Measurements from ENCODE around the gene RIPPLY2.
"Not testable (repeated sequence)": the region's sequence is repeated elsewhere in the genome, so short reads cannot be mapped to it uniquely, and the experiment has no call there.

RIPPLY2 gene, protein sequence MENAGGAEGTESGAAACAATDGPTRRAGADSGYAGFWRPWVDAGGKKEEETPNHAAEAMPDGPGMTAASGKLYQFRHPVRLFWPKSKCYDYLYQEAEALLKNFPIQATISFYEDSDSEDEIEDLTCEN

DNA sequence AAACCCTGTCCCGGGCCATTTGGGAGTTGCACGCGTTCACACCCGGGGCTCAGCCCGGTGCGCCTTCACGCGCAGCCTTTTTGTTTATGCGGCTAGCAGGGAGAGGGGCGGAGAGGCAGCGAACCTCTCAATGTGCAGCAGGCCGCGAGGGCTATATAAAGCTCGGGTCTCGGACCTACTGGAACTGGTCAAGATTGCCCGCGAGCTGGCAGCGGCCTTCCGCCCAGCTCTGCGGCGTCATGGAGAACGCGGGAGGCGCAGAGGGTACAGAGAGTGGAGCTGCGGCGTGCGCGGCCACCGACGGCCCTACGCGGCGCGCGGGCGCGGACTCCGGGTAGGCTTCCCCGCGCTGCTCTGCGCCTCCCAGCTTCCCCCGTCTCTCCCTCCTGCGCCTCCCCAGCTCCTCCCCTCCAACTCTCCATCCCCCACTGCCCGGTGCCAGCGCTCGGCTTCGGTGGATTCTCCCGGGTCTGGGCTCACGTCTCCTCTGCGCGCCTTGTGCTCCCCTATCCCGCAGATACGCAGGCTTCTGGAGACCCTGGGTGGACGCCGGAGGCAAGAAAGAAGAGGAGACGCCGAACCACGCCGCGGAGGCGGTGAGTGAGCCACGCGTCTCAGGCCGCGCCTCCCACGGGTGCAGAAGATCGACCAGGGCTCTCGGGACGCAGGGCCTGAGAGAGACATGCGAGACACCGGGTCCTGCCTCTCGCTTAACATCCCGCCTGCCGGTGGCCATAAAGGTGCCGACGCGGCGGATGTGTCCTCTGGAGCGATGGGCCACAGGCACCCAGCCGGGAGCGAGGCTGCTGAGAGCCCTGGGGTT lies at the start of gene RIPPLY2:
Gene RIPPLY2, plus strand, starts transcription at position 183 of the 823 bp plus-strand sequence. Its CDS starts 57 bp downstream, at position 240.
- peak in 1 of 2 donors; percentile 20 for DNase-seq

DNA sequence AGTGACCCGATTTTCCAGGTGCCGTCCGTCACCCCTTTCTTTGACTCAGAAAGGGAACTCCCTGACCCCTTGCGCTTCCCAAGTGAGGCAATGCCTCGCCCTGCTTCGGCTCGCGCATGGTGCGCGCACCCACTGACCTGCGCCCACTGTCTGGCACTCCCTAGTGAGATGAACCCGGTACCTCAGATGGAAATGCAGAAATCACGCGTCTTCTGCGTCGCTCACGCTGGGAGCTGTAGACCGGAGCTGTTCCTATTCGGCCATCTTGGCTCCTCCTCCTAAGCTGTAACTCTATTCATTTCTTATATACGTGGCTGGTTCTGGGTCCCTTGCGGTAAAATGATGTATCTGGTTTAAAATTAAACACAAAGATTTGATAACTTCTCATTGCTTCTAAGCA lies 49.7 kb upstream of the RIPPLY2 start:
- DNase-seq, result not testable (repeated sequence)

DNA sequence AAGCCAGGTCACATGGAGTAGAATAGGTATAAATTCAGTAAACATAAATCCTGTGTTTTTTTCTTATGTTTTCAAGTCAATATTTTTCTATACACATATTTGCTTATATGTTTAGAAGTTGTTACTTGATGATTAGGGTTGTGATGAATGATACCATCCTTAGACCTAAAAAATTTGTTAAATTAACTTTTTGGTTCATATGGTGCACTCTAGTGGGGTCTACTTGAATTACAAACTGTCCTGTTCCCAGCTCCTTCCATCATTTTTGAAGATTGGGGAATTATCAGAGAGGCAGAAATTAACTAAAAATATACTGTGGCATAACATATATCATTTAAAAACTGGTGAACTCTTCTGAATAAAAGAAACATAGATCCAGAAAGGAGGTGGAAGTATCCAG lies 48.3 kb upstream of the RIPPLY2 start:
- DNase-seq, result no peak

DNA sequence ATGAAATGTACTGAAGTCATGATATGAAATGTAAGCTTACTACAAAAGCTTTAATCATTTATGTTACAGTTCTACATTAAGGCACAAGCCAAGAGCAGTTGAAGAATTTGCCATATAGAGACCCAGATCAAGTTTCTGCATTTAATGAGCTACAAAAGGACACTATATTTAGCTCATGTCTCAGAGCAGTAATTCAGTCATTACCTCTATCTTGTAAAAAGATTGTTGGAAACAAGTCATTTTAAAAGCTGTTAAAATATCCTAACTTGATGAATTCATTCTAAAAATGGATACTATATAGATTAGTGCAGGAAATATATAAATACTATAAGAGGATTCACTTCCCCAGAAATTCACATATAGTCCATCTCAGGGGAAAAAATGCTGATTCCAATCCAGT lies 45.2 kb upstream of the RIPPLY2 start:
- no peak for DNase-seq

DNA sequence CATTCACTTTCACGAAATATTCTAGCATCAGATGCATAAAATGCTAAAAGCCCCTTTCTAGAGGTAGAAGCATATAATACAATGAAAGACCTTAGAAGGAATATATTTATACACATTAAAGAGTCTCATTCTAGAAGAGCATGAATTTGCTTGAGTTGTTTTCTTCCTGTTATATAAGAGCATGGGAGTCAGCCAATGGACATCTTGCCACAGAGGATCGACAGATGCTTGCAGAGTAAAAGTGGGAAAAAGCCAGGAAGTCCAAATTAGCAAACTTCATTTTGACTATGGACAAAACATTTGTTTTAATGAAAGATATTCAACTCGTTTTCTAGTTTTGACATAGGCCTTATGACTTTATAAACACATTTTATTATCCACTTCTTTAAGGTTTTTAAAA lies 44.2 kb upstream of the RIPPLY2 start:
- no peak for DNase-seq

DNA sequence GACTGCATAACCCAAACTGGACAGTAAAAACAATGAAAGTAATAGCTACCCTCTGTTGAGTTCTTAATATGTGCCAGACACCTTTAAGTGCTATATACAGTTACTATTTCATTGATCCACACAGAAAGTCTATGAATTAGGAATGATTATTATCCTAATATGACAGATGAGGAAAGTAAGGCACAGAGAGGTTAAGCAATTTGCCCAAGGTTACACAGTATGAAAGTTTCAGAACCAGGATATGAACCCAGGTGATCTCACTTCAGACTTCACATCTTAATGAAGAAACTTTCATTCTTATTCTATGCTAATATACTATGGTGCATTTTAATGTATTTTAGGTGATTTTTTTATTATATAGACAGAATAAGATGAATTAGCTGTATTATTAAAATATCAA lies 40.6 kb upstream of the RIPPLY2 start:
- no peak for DNase-seq

DNA sequence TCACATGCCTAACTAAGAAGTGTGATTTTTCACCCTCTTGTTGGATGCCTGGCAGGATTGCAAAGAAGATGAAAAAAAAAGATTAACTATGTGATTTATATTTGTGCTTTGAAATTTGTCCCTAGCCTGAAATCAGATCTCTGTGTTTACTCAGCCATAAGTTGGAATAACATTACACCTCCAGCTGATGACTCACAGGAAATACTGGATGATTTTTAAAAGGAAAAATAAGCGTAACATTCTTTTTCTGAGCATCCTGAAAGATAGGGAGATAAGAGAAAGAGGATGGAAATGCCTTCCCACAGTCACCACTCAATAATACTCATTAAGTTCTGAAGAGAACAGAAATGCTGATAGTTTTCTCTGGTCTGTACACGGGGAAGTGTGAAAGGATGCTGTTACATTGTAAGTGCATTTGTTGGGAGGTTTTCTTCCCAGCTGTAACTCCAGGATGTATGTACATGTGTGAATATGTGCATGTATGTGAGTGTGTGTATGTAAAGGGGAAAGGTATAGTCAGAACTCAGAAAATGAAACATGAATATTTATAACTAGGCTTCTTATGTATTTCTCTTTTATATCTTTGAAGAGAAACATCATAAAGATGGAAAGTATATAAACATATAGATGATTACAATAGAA lies 37.4 kb upstream of the RIPPLY2 start:
- DNase-seq, result no peak

DNA sequence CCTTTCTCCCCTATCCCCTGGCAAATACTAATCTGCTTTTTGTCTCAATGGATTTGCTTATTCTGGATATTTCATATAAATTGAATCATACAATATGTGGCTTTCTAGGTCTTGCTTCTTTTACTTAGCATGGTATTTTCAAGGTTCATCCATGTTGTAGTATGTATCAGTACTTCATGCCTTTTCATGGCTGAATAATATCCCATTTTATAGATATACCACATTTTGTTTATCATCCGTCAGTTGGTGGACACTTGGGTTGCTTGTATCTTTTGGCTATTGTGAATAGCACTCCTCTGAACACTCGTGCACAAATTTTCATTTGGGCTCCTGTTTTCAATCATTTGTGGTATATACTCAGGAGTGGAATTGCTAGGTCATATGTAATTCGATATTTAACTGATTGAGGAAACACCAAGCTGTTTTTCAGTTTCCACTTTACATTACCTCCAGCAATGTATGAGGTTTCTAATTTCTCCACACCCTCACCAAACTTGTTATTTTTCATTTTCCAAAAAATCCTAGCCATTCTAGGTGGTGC lies 30.5 kb upstream of the RIPPLY2 start:
- no peak for DNase-seq

DNA sequence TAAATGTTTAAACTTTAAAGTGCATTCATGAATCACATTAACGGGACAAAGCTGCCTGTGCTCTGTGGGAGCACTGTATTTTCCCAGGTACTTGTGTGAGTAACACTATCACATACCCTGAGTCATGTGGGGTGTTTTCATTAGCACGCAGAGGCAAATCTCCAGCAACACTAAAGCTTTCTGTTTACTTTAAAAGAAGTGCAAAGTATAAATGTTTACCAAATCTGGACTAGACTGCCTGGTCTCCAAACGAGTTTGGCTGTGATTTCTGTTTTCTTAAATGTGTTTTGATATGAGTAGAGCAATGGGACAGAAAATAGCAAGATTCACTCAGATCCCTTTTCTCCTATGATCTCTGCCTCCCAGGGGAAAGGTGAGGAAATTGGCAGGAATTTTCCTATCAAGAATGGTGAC lies 28.8 kb upstream of the RIPPLY2 start:
- DNase-seq, result no peak

DNA sequence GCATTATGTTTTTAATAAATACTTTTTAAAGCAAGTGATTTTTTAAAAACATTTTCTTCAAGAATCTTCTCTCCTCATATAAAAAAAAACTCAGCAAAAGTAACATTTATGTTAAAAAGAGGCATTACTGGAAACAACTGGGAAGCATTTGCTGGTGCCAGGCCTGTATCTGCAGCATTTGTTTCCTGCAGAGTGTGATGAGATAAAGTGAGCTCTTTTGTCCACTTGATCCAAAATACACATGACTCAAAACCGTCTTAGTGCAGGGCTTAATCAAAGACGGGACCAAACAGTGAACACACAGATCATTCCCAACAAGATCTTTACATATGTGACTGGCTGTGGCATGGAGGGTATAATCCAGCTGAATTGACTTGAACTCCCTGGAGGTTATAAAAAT lies 28.3 kb upstream of the RIPPLY2 start:
- no peak for DNase-seq

DNA sequence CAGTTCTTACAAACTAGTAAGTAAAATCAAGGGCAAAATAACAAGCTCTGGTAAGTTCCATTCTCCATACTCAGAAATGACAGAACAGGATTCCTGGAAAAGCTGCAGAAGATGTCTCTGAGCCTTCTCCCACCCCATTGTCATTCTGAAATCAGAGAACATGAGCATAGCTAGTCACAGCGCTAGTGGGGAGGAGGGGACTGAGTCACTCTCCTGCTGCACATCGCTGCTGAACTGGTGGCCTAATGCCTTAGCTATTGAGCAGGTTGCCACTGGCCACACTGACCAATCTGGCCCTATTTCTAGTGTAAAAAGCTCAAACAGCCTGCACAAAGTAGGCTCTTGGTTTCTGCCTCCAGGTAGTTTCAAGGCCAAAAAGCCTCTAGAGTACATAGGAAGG lies 26.1 kb upstream of the RIPPLY2 start:
- no peak for DNase-seq

DNA sequence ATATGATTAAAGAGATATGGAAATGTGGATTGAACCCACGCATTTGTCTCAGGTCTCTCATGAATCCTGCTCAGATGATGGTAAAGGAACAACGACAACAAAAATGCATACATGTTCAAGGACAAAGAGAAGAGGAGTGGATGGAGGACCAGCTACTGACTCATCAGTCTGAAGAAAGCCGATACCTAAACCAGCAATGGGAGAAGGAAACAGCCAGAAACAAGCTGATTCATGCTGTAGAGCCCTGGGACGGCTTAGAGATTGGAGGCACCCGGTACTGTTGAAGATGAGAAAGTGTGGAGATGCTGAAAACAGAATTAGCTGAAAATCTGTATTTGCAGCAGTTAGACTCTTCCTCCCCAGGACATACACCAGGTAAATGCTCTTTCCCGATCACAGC lies 14.4 kb upstream of the RIPPLY2 start:
- DNase-seq, result no peak

DNA sequence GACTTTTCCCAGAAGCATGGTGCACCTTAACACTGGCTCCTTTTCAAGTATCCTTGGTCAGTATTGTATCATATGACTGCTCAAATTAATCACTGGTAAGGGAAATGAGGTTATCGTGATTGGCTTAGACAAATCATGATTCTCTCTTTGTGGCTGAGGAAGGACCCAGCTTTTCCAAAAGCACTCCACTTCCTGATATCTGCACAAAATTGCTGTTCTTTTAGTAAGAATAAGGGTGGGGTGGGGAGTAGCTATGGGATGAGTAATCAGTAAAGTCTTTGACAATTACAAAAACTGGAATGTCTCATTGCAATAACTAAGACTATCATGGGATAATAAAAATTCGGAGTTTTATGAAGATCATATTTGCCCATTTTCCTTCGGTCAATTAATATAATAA lies 9.0 kb upstream of the RIPPLY2 start:
- no peak for DNase-seq

DNA sequence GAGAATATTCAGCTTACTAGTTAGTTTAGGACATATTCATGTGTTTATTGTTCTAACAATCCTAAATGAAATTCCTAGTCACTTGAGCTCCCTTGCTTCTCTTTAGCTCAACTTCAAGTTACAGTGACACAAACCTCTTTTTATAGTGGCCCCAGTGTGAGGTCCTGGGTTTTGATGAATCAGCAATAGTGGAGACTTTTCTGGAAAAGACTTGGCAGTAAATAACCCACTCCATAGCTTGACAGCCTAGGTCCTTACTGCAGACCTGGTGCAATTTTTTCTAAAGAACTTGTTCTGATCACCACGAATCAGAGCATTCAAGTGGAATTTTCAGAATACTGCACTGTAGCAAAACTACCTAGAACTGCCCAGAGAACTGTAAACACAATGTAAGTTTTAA lies 6.9 kb upstream of the RIPPLY2 start:
- DNase-seq, result no peak

DNA sequence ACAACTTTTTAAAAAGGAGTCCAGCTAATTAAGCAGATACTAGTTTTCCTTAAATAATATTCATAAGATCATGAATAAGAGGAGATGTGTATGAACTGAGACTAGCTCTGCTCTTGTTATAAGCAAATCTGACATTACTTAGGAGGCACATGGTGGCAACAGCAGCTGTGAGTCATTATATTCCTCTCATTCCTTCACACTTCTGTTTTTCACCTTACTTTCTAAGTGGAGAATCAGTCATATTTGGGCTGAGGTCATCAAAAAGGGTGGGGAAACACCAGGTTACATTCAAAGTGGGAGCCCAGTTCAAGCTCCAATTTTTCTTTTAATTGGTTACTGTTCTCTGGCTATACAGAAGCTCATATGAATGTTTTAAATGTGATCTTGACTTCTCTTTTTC lies 6.0 kb upstream of the RIPPLY2 start:
- DNase-seq, result no peak

DNA sequence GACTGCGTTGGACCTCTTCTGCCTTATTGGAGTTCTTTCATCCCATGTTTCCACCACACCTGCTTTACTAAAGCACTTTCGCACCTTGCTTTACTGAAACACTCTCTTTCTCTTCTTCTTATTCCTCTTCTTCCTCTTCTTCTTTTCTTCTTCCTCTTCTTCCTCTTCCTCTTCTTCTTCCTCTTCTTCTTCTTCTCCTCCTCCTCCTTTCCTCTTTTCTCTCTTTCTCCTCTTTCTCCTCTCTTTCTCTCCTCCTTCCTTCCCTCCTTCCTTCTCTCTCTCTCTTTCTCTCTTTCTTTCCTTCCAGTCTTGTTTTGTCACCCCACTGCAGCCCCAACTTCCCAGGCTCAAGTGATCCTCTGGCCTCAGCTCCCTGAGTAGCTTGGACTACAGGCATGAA lies 4.0 kb upstream of the RIPPLY2 start:
- DNase-seq, result no peak

DNA sequence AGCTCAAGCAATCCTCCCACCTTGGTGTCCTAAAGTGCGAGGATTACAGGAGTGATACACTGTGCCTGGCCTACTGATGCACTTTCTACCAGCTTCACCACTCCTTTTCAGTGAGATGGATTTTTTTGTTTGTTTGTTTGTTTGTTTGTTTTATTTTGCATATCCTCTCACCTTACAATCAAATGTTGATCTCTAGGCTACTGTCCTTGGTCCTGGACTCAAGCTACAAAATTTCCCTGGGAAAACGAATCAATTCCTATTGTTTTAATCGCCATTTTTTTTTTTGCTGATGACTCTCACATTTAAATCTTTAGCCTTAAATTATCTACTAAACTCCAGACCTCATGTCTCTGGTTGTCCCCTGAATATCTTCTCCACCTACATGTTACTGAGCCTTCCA lies 3.5 kb upstream of the RIPPLY2 start:
- DNase-seq, result no peak

DNA sequence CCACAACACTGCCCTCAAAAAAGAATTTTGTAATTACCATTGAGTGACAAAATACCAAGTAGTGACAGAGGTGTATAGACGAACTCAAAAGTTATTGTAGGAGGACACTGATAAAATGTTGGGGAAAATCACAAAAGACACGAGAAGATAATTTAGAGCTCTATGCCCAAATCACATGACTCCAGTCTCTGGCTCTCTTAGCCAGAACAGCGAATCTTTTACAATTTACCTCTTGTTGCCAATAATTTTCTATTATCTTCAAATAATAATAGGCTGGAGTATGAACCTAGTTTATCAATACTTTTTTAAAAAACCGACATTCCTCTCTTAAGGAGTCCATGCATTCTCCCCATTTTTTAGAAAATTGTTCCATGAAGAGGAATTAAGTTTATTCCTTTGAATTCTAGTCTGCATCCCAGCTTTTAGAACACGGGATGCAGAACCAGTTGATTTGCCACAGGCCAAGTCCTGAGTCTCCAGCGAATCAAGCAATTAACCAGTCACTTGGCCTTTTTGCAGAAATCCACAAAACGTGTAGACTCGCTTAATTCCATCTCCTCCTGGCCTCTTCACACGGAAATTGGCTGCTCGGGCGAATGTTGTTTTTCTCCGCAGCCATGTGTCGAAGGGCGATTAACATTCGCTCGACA lies 507 bp upstream of the RIPPLY2 start:
- no peak for DNase-seq

DNA sequence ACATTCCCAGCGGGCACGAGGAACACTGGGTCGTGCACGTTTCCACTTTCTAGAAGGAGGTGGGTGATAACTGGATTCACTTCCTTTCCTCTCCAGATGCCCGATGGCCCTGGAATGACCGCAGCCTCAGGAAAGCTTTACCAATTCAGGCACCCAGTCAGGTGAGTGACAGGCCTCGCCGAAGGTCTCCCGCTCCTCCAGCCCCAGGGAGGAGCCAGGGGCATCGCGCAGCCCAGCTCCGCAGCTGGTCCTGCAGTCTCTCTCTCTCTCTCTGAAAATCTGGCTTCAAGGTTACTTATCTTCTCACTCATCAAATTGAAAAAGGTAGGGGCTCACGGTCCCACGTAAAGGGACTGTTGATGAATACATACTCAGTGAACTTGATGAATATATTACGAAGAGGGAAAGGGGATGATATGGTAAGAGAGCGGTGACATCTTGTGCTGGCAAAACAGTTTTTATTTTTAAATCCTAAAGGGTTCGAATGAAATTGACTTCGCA lies 891 bp downstream of the RIPPLY2 start:
- no peak for DNase-seq

DNA sequence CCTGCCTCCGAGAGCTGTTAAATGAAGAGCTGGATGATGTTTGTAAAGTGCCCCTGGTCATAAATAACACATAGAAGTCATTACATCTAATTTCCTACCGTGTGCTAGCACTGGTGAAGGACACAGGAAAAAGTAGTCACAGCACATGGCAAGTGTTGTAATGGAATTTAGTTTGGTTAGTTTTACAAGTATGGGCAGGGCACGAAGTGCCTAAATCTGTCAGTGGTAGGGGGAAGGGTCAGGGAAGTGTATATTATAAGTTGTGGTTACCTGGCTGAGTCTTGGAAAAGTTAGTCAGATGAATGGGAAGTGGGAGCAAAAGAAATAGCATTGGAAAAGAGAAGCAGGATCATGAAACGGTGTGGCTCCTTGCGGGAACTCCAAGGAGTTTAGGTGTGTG lies 1.6 kb downstream of the RIPPLY2 start:
- no peak for DNase-seq

DNA sequence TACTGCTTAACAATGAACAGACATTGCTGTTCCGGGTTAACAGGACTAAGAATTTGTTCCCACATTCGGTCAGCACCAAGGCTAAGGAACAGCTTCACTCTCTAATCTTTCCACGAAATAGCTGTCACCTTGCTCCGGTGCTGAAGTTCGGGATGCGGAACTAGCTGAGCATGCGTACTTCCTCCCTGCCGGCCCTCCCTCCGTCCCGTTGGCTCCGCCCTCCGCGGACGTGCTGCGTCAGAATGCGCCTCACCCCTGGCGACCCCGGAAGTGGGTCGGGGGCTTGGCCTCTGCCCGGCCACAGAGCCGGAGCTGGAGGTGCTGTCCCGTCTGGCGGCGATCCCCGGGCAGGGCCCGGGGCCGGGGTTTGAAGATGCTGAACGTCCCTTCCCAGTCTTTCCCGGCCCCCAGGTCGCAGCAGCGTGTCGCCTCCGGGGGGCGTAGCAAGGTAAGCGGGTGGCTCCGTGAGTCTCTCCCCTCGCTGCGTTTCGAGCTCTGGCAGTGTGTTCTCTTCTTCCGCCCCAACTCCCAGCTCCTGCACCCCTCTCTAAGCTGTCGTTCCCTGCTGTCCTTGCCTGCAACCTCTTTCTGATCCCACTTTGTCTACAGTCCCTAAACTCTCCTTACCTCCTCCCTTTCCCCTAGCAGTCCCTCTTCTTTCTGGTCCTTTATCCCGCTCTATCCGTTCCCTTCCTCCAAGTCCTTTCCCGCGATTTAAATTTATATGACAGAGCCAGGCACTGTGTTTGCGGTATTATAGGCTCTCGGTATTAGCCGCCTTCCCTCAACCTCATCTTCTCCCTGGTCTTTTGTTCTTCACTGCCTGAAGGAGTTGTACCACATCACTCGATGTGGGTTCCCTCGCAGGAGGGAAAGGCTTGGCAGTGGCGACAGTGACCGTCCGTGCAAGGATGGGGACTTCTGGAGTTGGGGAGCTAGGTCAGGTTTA lies 6.5 kb downstream of the RIPPLY2 start, which contains the start of gene CYB5R4:
Gene CYB5R4, plus strand, starts transcription at position 280 of the 949 bp plus-strand sequence. Its CDS starts 94 bp downstream, at position 374.
- peak; percentile 94 for DNase-seq

DNA sequence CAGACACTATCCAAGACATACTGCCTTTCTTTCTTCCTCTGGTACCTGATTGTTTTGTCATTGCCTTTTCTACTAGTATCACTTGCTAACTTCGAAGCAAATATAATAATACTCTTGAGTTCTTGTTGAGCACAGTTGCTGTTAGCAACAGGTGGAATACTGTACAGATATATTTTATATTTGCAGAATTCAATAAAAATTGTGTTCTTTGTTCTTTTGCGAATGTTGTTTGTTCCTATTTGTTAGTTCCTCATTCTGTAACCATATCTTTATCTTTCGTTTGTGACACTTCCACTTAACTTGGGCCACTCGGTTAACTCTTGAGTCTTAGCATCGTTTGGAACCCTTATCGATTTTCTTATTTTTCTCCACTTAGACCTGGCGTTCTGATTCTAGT lies 7.2 kb downstream of the RIPPLY2 start:
- DNase-seq, result no peak

All from stimulated activated CD4-positive, alpha-beta T cell treated with anti-CD3 and anti-CD28 coated beads, Interleukin-2, amount 100 ng/mL, for 24 hours (primary cell).